NCI-H2196 (cell line): ENCODE data around the gene MPV17.
"Not testable (repeated sequence)": the region's sequence is repeated elsewhere in the genome, so short reads cannot be mapped to it uniquely, and the experiment has no call there.

ENCODE experiments used
- DNase-seq: peaks from one replicate; lab custom pipeline; 2025; ENCODE audit not compliant: unreplicated experiment; lab: John Stamatoyannopoulos, UW

MPV17 gene, protein sequence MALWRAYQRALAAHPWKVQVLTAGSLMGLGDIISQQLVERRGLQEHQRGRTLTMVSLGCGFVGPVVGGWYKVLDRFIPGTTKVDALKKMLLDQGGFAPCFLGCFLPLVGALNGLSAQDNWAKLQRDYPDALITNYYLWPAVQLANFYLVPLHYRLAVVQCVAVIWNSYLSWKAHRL

DNA sequence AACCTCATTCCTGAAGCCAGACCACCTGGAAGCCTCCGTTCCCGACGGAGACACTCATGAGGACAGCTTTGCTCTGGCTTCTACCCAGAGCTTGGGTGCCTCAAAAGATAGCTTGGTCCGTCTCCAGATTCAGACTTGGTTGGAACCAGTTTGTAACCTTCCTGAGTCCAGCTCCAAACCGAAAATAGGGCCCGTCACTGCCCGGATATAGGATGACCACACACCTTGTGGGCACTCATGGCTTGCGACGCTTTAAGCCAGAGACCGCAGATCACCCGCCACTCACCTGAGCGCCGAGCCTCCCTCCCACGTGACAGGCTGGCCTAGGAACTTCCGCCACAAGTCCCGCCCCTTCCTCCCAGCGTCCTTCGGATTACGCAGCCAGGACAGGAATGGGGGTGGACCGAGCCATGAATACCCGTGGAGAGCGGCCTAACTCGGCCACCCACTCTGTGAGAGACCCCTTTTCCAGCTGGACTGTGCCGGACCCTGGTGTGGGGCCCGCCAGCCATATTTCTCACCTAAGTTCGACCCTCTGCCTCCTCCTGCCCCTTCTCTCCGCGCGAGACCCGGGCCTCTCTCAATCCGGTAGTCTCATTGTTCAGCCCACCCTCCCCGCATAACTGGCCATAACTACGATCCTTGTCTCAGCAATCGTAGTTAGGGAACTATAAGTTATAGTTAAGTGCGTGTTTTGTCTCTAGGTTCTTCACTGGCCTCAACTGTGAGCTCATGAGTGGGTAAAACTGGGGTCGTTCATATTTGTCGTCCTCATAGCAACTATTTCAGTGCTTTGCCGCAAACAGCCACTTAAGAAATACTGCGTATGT is at the start of gene MPV17:
MPV17 (minus strand) TSS at position 332 of the 830 bp plus-strand sequence. CDS start 580 bp downstream, outside the sequence.
- DNase-seq = peak; percentile 95

- no peak for DNase-seq
Measured at GRCh38 chr2:27370816-27371620, 48.1 kb upstream of the MPV17 start.

GRCh38 chr2:27370026-27370815 is 47.3 kb upstream of the MPV17 start, which contains the start of the genes EIF2B4 and SNX17:
Gene EIF2B4 (minus strand): TSS chr2:27370338. CDS start chr2:27370314, 24 bp downstream.
Gene SNX17 (plus strand): TSS chr2:27370616. CDS start chr2:27370744, 128 bp downstream.
- peak; percentile 97 for DNase-seq

DNA sequence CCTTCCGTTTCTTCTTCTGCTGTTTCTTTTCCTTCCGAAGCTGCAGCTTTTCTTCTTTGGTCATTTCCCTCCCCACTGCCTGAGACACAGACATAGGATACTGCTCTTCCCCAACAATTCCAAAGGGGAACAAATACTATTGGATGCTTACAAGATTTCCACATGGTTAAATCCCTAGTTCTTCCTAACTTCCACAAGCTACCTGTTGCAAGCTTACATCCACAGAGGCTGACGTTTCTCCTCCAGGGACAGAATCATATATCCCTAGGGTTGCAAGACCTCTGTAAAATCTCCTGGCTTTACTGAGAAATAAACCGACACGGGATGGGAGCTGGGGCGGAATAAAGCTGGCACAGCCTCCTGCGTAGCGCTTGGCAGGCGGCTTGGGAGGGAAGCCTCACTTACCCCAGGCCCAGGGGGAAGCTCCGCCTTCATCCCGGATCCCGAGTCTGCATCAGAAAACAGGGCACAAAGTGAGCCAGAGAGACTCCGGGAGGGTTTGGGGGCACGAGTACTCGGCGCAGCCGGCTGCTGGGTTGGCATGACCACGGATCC is 46.7 kb upstream of the MPV17 start:
- peak; percentile 45 for DNase-seq

DNA sequence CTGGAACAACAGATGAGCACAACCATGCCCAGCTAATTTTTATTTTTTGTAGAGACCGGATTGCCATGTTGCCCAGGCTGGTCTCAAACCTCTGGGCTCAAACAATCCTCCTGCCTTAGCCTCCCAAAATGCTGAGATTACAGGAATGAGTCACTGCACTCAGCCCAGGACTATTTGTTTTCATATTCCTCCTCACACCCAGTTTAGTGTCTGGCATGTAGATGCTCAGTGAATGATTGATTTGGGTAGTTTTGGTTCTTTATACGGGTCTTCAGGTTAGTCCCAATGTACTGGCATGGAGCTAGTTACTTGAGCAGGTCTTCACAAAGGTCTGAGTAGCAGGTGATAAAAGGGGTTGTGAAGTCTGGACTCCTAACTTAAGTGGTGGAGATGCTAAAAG is 41.0 kb upstream of the MPV17 start:
- no peak for DNase-seq

- no peak for DNase-seq
Measured at GRCh38 chr2:27362678-27363420, 40.0 kb upstream of the MPV17 start.

- DNase-seq = peak; percentile 96
Measured at GRCh38 chr2:27356382-27357181, 33.7 kb upstream of the MPV17 start, which contains the start of gene GTF3C2. Gene GTF3C2 (minus strand): TSS chr2:27356764. CDS start chr2:27343554, 13,210 bp downstream.

DNA sequence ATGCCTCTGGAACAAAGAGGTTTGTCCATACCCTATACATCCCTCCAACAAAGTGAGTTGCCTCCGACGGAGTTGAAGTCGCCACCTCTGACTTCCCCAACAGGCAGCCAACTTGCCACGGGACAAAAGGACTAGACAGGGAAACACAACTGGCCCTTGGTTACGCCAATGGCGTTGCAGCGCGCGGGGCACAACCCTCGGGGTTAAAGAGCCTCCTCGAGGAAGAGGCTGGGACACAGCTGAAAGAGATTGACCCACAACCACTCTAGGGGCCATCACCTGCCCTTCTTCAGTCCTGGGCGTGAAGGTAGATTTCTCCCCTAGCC is 33.1 kb upstream of the MPV17 start:
- DNase-seq = peak; percentile 68

DNA sequence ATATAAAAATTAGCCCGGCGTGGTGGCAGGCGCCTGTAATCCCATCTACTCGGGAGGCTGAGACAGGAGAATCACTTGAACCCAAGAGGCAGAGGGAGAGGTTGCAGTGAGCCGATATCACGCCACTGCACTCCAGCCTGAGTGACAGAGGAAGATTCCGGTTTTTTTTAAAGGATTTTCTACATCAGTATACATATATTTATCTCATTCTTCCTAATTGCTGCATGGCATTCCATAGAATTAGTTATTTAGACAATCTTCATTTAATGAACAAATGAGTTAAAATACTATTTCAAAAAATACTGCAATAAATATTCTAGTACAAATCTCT is 31.7 kb upstream of the MPV17 start:
- no peak for DNase-seq

GRCh38 chr2:27353762-27354596 is 31.1 kb upstream of the MPV17 start:
- no peak for DNase-seq

DNA sequence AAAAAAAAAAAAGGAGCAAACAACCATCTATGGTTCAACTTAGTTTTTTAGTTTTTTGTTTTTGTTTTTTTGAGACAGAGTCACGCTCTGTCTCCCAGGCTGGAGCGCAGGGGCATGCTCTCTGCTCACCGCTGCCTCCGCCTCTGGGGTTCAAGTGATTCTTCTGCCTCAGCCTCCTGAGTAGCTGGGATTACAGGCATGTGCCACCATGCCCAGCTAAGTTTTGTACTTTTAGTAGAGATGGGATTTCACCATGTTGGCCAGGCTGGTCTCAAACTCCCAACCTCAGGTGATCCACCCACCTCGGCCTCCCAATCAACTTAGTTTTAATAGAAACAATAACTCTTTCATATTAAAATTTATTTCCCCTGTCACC is 30.5 kb upstream of the MPV17 start:
- DNase-seq = not testable (repeated sequence)

- no peak for DNase-seq
Measured at GRCh38 chr2:27351802-27352598, 29.1 kb upstream of the MPV17 start.

GRCh38 chr2:27350106-27350693 is 27.3 kb upstream of the MPV17 start:
- no peak for DNase-seq

- DNase-seq = no peak
Measured at GRCh38 chr2:27347641-27348040, 24.7 kb upstream of the MPV17 start.

GRCh38 chr2:27336173-27336572 is 13.3 kb upstream of the MPV17 start:
- no peak for DNase-seq

- no peak for DNase-seq
Measured at GRCh38 chr2:27335311-27335710, 12.4 kb upstream of the MPV17 start.

DNA sequence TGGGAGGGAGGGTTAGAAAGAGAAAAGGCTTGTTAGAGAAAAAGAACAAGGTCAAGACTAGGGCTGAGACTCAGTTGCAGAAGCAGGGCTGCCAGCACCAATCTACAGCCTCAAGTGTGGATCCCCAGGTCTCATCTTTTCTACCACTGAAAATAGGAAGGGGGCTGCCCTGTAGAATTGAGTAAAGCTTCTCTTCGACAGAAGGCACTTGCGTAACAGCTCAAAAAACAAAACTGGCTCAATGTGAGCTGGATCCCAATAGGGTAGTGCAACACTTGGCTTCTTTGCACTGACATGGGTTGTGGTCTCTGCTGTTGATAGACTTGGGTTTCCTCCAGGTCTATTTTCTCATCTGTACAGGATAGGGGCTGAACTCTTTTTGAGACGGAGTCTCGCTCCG is 1.8 kb upstream of the MPV17 start:
- no peak for DNase-seq
